ENCODE data around the gene FOXP1. TPM values are rescaled to one million over a fixed set of nuclear protein-coding genes. Genes with fewer than 3 reads are reported as not detected.

FOXP1 gene
- total and polyA plus RNA-seq, 2 of the 13 experiments (the other 11 are each of a cell fraction or from before 2014, with no cell fraction given) = 40.4 to 59.0 TPM

DNA sequence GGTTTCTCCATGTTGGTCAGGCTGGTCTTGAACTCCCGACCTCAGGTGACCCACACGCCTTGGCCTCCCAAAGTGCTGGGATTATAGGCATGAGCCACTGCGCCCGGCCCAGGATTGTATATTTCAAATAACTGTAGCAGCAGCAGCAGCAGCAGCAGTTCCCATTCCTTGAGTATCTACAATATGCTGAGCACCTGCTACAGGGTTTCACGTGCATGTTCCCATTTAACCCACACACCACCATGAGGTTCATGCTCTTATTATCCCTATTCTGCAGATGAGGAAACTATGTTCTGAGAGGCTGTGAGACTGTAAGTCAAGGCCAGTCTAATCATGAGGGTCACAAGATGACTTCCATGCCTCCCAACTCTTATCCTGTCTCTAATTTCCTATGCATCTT lies 30.9 kb upstream of the FOXP1 start:
- no peaks in the 10 kb centered on the region for H3K79me2 ChIP-seq (ENCODE audit: insufficient read depth, low read length)
- in situ Hi-C loops (cut with HindIII; ENCODE audit: extremely low pct_ligation_motif_present, low pct_unique_long_range_greater_than_20kb) (no loop called here), intact Hi-C loops (cut with micrococcal nuclease; ENCODE audit: unreplicated experiment) (no loop called here)
- BruUV-seq (replicated peaks) = no TSS peak
- ChIA-PET POLR2A (no interaction called here), CTCF (ENCODE audit: low intra/inter-chr PET ratio, low total read pairs) (no interaction called here)
- DNase-seq (ENCODE audit: low spot score) (no peak), ATAC-seq (no peak), FAIRE-seq (no peak)
- no peaks in the 10 kb centered on the region for H4K20me1 ChIP-seq (ENCODE audit: insufficient read depth, low read length)
- 70% methylated on average over 5 of the region's 5 CpGs for WGBS (ENCODE audit: low lambda C conversion rate)
- H3K9me3 ChIP-seq (ENCODE audit: low read length) = peaks cover 11% of the 10 kb centered on the region; the same call in 1 of the 2 replicates
- no peak overlapping the region for H3K4me2 ChIP-seq (ENCODE audit: low read depth, low read length)
- TF ChIP-seq GZF1 (CRISPR knock-in tag; IDR thresholded peaks at IDR 0.05) (no peak), BRCA1 (CRISPR knock-in tag; IDR thresholded peaks at IDR 0.05) (no peak), SSRP1 (CRISPR knock-in tag; IDR thresholded peaks at IDR 0.05) (no peak), DDIT3 (CRISPR knock-in tag; IDR thresholded peaks at IDR 0.05) (no peak), TFDP1 (CRISPR knock-in tag; IDR thresholded peaks at IDR 0.05; ENCODE audit: borderline replicate concordance) (no peak), HDAC6 (IDR thresholded peaks at IDR 0.05; ENCODE audit: low read depth, low read length) (no peak), FOSL1 (CRISPR knock-in tag; IDR thresholded peaks at IDR 0.05; ENCODE audit: borderline replicate concordance) (no peak), HNRNPL (IDR thresholded peaks at IDR 0.05; ENCODE audit: low read depth, low read length) (no peak), RNF2 (conservative IDR thresholded peaks at IDR 0.05; ENCODE audit: low read depth) (no peak), HOMEZ (CRISPR knock-in tag; IDR thresholded peaks at IDR 0.05; ENCODE audit: low read depth) (no peak), RXRB (CRISPR knock-in tag; IDR thresholded peaks at IDR 0.05; ENCODE audit: borderline replicate concordance) (no peak), RFX5 (IDR thresholded peaks at IDR 0.05; ENCODE audit: low read depth, low read length) (no peak)
- TF ChIP-seq, protein P1, sequence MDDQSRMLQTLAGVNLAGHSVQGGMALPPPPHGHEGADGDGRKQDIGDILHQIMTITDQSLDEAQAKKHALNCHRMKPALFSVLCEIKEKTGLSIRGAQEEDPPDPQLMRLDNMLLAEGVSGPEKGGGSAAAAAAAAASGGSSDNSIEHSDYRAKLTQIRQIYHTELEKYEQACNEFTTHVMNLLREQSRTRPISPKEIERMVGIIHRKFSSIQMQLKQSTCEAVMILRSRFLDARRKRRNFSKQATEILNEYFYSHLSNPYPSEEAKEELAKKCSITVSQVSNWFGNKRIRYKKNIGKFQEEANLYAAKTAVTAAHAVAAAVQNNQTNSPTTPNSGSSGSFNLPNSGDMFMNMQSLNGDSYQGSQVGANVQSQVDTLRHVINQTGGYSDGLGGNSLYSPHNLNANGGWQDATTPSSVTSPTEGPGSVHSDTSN (CRISPR knock-in tag; IDR thresholded peaks at IDR 0.05; ENCODE audit: borderline replicate concordance) = no peak
- TF ChIP-seq, protein P2, sequence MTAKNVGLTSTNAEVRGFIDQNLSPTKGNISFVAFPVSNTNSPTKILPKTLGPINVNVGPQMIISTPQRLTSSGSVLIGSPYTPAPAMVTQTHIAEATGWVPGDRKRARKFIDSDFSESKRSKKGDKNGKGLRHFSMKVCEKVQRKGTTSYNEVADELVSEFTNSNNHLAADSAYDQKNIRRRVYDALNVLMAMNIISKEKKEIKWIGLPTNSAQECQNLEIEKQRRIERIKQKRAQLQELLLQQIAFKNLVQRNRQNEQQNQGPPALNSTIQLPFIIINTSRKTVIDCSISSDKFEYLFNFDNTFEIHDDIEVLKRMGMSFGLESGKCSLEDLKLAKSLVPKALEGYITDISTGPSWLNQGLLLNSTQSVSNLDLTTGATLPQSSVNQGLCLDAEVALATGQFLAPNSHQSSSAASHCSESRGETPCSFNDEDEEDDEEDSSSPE (CRISPR knock-in tag; IDR thresholded peaks at IDR 0.05) = no peak
- H3K4me3 ChIP-seq (replicated peaks in 1 of 3; ENCODE audit: insufficient read depth in 1 of 3, low read depth in 2 of 3, low read length in 3 of 3) = no peak overlapping the region
- H3K27ac ChIP-seq (ENCODE audit: extremely low read length, insufficient read depth, low read length) = no peak overlapping the region
- H3K4me1 ChIP-seq (ENCODE audit: insufficient read depth, low read length) = no peaks in the 10 kb centered on the region
- peaks cover 0 to 7% of the 10 kb centered on the region in 2 experiments; a peak in 2 of 5 replicates for H3K27me3 ChIP-seq (ENCODE audit: control insufficient read depth in 1 of 2, insufficient read depth in 2 of 2, low read length in 2 of 2)
- H3K36me3 ChIP-seq (replicated peaks in 1 of 2; ENCODE audit: control insufficient read depth in 1 of 2, insufficient read depth in 2 of 2, low read length in 2 of 2) = no peaks in the 10 kb centered on the region
- no peak overlapping the region for H2AFZ ChIP-seq (ENCODE audit: low read length)
- no peak overlapping the region for H3K9ac ChIP-seq (ENCODE audit: insufficient read depth, low read depth, low read length)
